ENCODE results near the gene PLEKHA8. TPM values are rescaled to one million over a fixed set of nuclear protein-coding genes. Genes with fewer than 3 reads are reported as not detected.

PLEKHA8 gene
- total RNA-seq (2021; fragmentation: NEBNext Ultra II Directional; extraction: Animal tissue kit (Norgen Biotek cat#: 25700)): 42.0 and 44.0 TPM in 2 replicates
- 6.6 and 10.7 TPM in 2 replicates for polyA plus RNA-seq (2011; rRNA removed)
- 11.9 TPM for polyA plus RNA-seq (2011; cell fraction: cytosol; rRNA removed)
- 9.0 TPM for polyA plus RNA-seq (2011; cell fraction: nucleus; rRNA removed)
- polyA plus RNA-seq (2012, experiment 1 of 2): 12.6 to 22.0 TPM (median 17.5 TPM) in 4 replicates
- 1.7 TPM for polyA plus RNA-seq (2012, experiment 2 of 2)
- 17.8 TPM for polyA plus RNA-seq (2013, experiment 1 of 2)
- polyA plus RNA-seq (2013, experiment 2 of 2): 16.9 TPM
- polyA minus RNA-seq (2011; rRNA and poly(A)+ RNA removed): 25.3 and 34.8 TPM in 2 replicates
- 14.1 TPM for polyA minus RNA-seq (2011; cell fraction: cytosol; rRNA and poly(A)+ RNA removed)
- polyA minus RNA-seq (2011; cell fraction: nucleus; rRNA and poly(A)+ RNA removed): 37.1 TPM
- long read RNA-seq, experiment 1, partial matches to known transcripts: 0 of 29 reads
- long read RNA-seq, experiment 1, other reads (novel, unspliced or antisense): 29 of 29 reads
- long read RNA-seq, experiment 2, full-length matches to known transcripts: 2 of 4 reads
- long read RNA-seq, experiment 2, partial matches to known transcripts: 0 of 4 reads
- long read RNA-seq, experiment 2, other reads (novel, unspliced or antisense): 2 of 4 reads

GRCh38 chr7:30028216-30028748 is at the start of gene PLEKHA8:
PLEKHA8 (plus strand) TSS chr7:30028412; CDS start chr7:30028763, 351 bp downstream.
- Histone ChIP-seq H3K36me3 (ENCODE audit: control insufficient read depth in 2 of 4, insufficient read depth in 4 of 4, low read length in 3 of 4) (no peaks in the 10 kb centered on the region), H3K4me1 (replicated peaks in 1 of 4; ENCODE audit: control insufficient read depth in 3 of 4, insufficient read depth in 4 of 4, low read length in 3 of 4) (peaks cover 0 to 13% (median 5%) of the 10 kb centered on the region in 4 experiments; a peak in 5 of 7 replicates), H3K79me1 (ENCODE audit: low read depth, low read length) (peaks cover 2% of the 10 kb centered on the region; the same call in 1 of the 2 replicates), H4K20me1 (replicated peaks in 1 of 2; ENCODE audit: control insufficient read depth in 1 of 2, insufficient read depth in 2 of 2, low read length in 2 of 2) (peaks cover 0 to 10% of the 10 kb centered on the region in 2 experiments), H3K14ac (ENCODE audit: insufficient read length) (no peak within 1 kb of the TSS), H4K5ac (ENCODE audit: insufficient read length, low read depth, low read length) (peak within 1 kb of the TSS; percentile 52), H3K79me2 (ENCODE audit: control insufficient read depth in 1 of 2, insufficient read depth in 2 of 2, low read length in 2 of 2) (peaks cover 8 to 71% of the 10 kb centered on the region in 2 experiments), H3K56ac (replicated peaks; ENCODE audit: insufficient read length, low read depth, low read length) (peak within 1 kb of the TSS; percentile 87), H2BK120ac (replicated peaks; ENCODE audit: low read depth, low read length) (no peak within 1 kb of the TSS), H2BK20ac (ENCODE audit: low read length) (no peak within 1 kb of the TSS), H3K27ac (ENCODE audit: low read depth, low read length) (peak within 1 kb of the TSS; percentile 46; the same call in 1 of the 2 replicates), H2BK5ac (ENCODE audit: low read depth, low read length) (no peak within 1 kb of the TSS), H3K4ac (replicated peaks; ENCODE audit: insufficient read length, low read depth, low read length) (no peak within 1 kb of the TSS), H2AK5ac (ENCODE audit: low read depth, low read length) (no peak within 1 kb of the TSS), H2BK15ac (ENCODE audit: low read length) (no peak within 1 kb of the TSS), H3K23me2 (ENCODE audit: low read depth, low read length) (peaks cover 11% of the 10 kb centered on the region), H4K91ac (replicated peaks; ENCODE audit: insufficient read length, low read length) (peak within 1 kb of the TSS; percentile 44), H3K4me2 (ENCODE audit: insufficient read depth in 1 of 2, low read depth in 2 of 2, low read length in 2 of 2) (peak within 1 kb of the TSS; percentile 85 to 96), H3K9me3 (ENCODE audit: insufficient read depth in 2 of 2, low read depth in 1 of 2, low read length in 1 of 2) (no peaks in the 10 kb centered on the region), H3K4me3 (ENCODE audit: extremely low read depth in 1 of 4, insufficient read depth in 2 of 4, low read depth in 3 of 4, low read length in 4 of 4) (peak within 1 kb of the TSS; percentile 83 to 97 (median 90)), H2AFZ (ENCODE audit: low read length) (peak within 1 kb of the TSS; percentile 47), H4K8ac (ENCODE audit: extremely low read depth, insufficient read depth, low read length) (peak within 1 kb of the TSS; percentile 72), H2BK12ac (ENCODE audit: low read depth, low read length) (no peak within 1 kb of the TSS), H3K27me3 (replicated peaks in 1 of 4; ENCODE audit: control insufficient read depth in 3 of 4, extremely low read depth in 1 of 4, insufficient read depth in 3 of 4, low read length in 3 of 4) (no peaks in the 10 kb centered on the region), H3K23ac (ENCODE audit: insufficient read length) (no peak within 1 kb of the TSS), H3K9ac (replicated peaks in 1 of 4; ENCODE audit: extremely low read depth in 1 of 4, low read depth in 3 of 4, low read length in 3 of 4) (peak within 1 kb of the TSS; percentile 15 to 62 (median 54)), H3K18ac (ENCODE audit: extremely low read depth, low read length) (peak within 1 kb of the TSS; percentile 44; the same call in 1 of the 2 replicates)
- POLR2A ChIA-PET (ENCODE audit: partially characterized antibody): interaction anchor here (1.0 to 1.3 kb wide), 2 partner anchors 17 to 40 kb away, joined by 4 to 5 read pairs; no protein-coding TSS in a partner anchor
- DNase-seq (ENCODE audit: low read depth in 1 of 2, low spot score in 2 of 2): peak; percentile 72 to 98
- CTCF ChIA-PET (ENCODE audit: partially characterized antibody): interaction anchor here (0.5 to 1.6 kb wide), 3 partner anchors 33 to 83 kb away, joined by 3 to 4 read pairs (median 3); no protein-coding TSS in a partner anchor
- 3% methylated on average over 40 of the region's 70 CpGs; no CpG with 5 or more reads in 1 of the 2 experiments for WGBS, 2 experiments (ENCODE audit: extremely low coverage in 1 of 2, insufficient coverage in 1 of 2, insufficient read length in 1 of 2, insufficient replicate concordance in 2 of 2, low coverage in 1 of 2, low lambda C conversion rate in 2 of 2, missing lambda C conversion rate in 1 of 2)
- FAIRE-seq: no peak
- TF ChIP-seq CTBP2 (IDR thresholded peaks at IDR 0.05; ENCODE audit: borderline replicate concordance, insufficient read depth, insufficient read length, low read length) (no peak), EGR1 (IDR thresholded peaks at IDR 0.05; ENCODE audit: borderline replicate concordance, low read depth, low read length) (peak; percentile 14; the same call in 1 of the 2 replicates), BACH1 (IDR thresholded peaks at IDR 0.05; ENCODE audit: low read length) (peak; percentile 74; the same call in 1 of the 2 replicates), MAX (IDR thresholded peaks at IDR 0.05) (peak; percentile 37; the same call in 1 of the 2 replicates), RFX5 (IDR thresholded peaks at IDR 0.05; ENCODE audit: borderline replicate concordance, low read depth, low read length) (peak; percentile 33; the same call in 1 of the 2 replicates), RBBP5 (IDR thresholded peaks at IDR 0.05; ENCODE audit: borderline replicate concordance, low read depth, low read length) (no peak)
